PC-9 (cell line): ENCODE results near the gene AGBL4. TPM values are rescaled to one million over a fixed set of nuclear protein-coding genes. Genes with fewer than 3 reads are reported as not detected.

Source experiments
- BruUV-seq: library from RNA; stranded (reverse); fragments of 400-500 nt; replicated peaks from 2 replicates; lab custom pipeline; 2021; lab: Mats Ljungman, UMichigan
- CTCF ChIA-PET: fragments of 300-600 bp; sonication (Branson Sonifier 250); formaldehyde crosslinking; loops from one replicate; lab custom pipeline; 2022; ENCODE audit warnings: antibody characterized with exemption; lab: Charles Lee
- POLR2A ChIA-PET: fragments of 300-600 bp; sonication (Branson Sonifier 250); formaldehyde crosslinking; loops from one replicate; lab custom pipeline; 2022; ENCODE audit warnings: antibody characterized with exemption; ENCODE audit not compliant: unreplicated experiment; lab: Charles Lee
- DNase-seq, 2 experiments: peaks; one replicate each; pipeline versions ENCODE4 v3.0.0 to v3.0.0-alpha.2; 2015 to 2022; ENCODE audit warnings: mixed read lengths in 1 of 2
- H2AFZ ChIP-seq: fragments of 200-600 bp; sonication (generic); 2 replicates; pipeline ENCODE4 v1.8.1; 2017; ENCODE audit warnings: antibody characterized with exemption
- H3F3A ChIP-seq: fragments of 200-600 bp; sonication (generic); 2 replicates; pipeline ENCODE4 v1.8.1; 2017; ENCODE audit warnings: antibody characterized with exemption, mild to moderate bottlenecking, low read depth; ENCODE audit not compliant: insufficient read depth
- H3K27ac ChIP-seq: fragments of 200-600 bp; sonication (generic); 2 replicates; pipeline ENCODE4 v1.6.1; 2016; ENCODE audit warnings: mixed run types
- H3K27me3 ChIP-seq: fragments of 200-600 bp; sonication (generic); 2 replicates; pipeline ENCODE4 v1.6.1; 2016; ENCODE audit warnings: low read depth, mixed run types; ENCODE audit not compliant: insufficient read depth
- H3K36me3 ChIP-seq: fragments of 200-600 bp; sonication (generic); 2 replicates; pipeline ENCODE4 v1.6.1; 2016; ENCODE audit warnings: low read depth, mixed run types
- H3K4me1 ChIP-seq: fragments of 200-600 bp; sonication (generic); replicated peaks from 2 replicates; pipeline ENCODE4 v1.6.1; 2016; ENCODE audit warnings: mixed run types; ENCODE audit not compliant: insufficient read depth
- H3K4me2 ChIP-seq: fragments of 200-600 bp; sonication (generic); 2 replicates; pipeline ENCODE4 v1.6.1; 2017; ENCODE audit warnings: mixed run types
- H3K4me3 ChIP-seq: fragments of 200-600 bp; sonication (generic); 2 replicates; pipeline ENCODE4 v1.6.1; 2016; ENCODE audit warnings: mixed run types
- H3K79me2 ChIP-seq: fragments of 200-600 bp; sonication (generic); 2 replicates; pipeline ENCODE4 v1.6.1; 2017; ENCODE audit warnings: low read depth, mixed run types
- H3K9me2 ChIP-seq: fragments of 200-600 bp; sonication (generic); 2 replicates; pipeline ENCODE4 v1.8.1; 2017; ENCODE audit warnings: mild to moderate bottlenecking; ENCODE audit not compliant: insufficient read depth
- H3K9me3 ChIP-seq: fragments of 200-600 bp; sonication (generic); 2 replicates; pipeline ENCODE4 v1.8.1; 2016; ENCODE audit warnings: low read depth; ENCODE audit not compliant: insufficient read depth
- H4K20me1 ChIP-seq: fragments of 200-600 bp; sonication (generic); 2 replicates; pipeline ENCODE4 v1.8.1; 2017; ENCODE audit not compliant: insufficient read depth
- EZH2 ChIP-seq: fragments of 200-600 bp; sonication (generic); IDR thresholded peaks from 2 replicates; pipeline ENCODE4 v1.8.0; 2017; ENCODE audit warnings: antibody characterized with exemption, low read depth
- intact Hi-C: fragments of 100-400 bp; cut with micrococcal nuclease; formaldehyde crosslinking; loops from one replicate; pipeline ENCODE4 v1.10.0; 2022; ENCODE audit not compliant: unreplicated experiment
- total RNA-seq: library from RNA; stranded (reverse); gene quantifications from 2 replicates; pipeline ENCODE4 v1.2.3, GENCODE V29; 2021
- TF ChIP-seq, protein P1 (sequence below): fragments of 200-600 bp; sonication (generic); conservative IDR thresholded peaks from 2 replicates; pipeline ENCODE4 v1.6.1; 2017; ENCODE audit warnings: mixed run types, antibody characterized with exemption, mild to moderate bottlenecking, moderate library complexity

AGBL4 gene
- total RNA-seq, 1 experiment from 2014 or later: not detected

DNA sequence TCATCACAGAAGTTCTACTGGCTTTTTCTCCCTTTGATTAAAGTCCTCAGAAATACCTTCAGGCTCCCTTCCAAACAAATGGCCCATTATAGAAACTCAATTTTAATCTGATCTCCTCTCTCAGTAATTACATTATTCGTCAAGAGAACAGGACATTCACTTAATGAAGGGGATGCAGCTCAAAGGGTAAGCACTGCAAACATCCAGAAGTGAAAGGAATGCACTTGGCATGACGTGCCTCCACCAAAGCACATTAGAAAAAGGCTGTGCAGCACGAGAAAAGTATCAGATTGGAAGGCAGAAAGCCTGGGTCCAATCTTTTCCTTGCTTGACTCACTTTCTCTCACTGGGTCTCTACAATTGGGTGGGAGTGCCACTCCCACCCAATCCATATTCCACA, 1024.4 kb downstream of the AGBL4 start:
- Histone ChIP-seq H3K36me3 (no peaks in the 10 kb centered on the region), H3K27ac (no peak overlapping the region), H4K20me1 (no peaks in the 10 kb centered on the region), H3K4me3 (no peak overlapping the region), H3K79me2 (no peaks in the 10 kb centered on the region), H3K9me3 (no peaks in the 10 kb centered on the region), H3F3A (no peaks in the 10 kb centered on the region), H3K27me3 (no peaks in the 10 kb centered on the region), H2AFZ (no peak overlapping the region), H3K4me1 (no peaks in the 10 kb centered on the region), H3K4me2 (no peak overlapping the region), H3K9me2 (no peaks in the 10 kb centered on the region)
- TF ChIP-seq, protein P1, sequence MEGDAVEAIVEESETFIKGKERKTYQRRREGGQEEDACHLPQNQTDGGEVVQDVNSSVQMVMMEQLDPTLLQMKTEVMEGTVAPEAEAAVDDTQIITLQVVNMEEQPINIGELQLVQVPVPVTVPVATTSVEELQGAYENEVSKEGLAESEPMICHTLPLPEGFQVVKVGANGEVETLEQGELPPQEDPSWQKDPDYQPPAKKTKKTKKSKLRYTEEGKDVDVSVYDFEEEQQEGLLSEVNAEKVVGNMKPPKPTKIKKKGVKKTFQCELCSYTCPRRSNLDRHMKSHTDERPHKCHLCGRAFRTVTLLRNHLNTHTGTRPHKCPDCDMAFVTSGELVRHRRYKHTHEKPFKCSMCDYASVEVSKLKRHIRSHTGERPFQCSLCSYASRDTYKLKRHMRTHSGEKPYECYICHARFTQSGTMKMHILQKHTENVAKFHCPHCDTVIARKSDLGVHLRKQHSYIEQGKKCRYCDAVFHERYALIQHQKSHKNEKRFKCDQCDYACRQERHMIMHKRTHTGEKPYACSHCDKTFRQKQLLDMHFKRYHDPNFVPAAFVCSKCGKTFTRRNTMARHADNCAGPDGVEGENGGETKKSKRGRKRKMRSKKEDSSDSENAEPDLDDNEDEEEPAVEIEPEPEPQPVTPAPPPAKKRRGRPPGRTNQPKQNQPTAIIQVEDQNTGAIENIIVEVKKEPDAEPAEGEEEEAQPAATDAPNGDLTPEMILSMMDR: no peak
- no peak for TF ChIP-seq EZH2
- ChIA-PET POLR2A (no interaction called here), CTCF (no interaction called here)
- BruUV-seq: no TSS peak
- intact Hi-C loops: no loop called here
- DNase-seq: no peak

DNA sequence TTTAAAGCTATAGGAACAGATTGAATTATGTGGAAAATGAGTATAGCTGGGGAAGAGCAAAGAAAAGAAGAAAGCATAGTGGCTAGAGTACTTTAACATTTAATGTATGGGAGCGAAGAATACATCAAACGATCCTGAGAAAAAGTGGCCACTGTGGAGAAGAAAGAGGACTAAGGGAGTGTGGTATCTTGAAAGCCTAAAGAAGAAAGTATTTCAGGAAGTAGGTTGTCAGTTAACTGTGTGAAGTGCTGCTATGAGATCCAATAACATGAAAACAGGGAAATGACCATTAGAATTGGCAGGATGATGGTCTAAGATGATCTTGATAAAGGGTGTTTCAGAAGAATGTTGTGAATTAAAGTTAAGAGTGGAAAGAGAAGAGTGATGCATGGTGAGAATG, 1027.4 kb downstream of the AGBL4 start:
- Histone ChIP-seq H3K27me3 (no peaks in the 10 kb centered on the region), H3K27ac (no peak overlapping the region), H3F3A (no peaks in the 10 kb centered on the region), H3K4me1 (no peaks in the 10 kb centered on the region), H3K4me2 (no peak overlapping the region), H3K9me2 (no peaks in the 10 kb centered on the region), H4K20me1 (no peaks in the 10 kb centered on the region), H3K36me3 (no peaks in the 10 kb centered on the region), H2AFZ (no peak overlapping the region), H3K79me2 (no peaks in the 10 kb centered on the region), H3K4me3 (no peak overlapping the region), H3K9me3 (no peaks in the 10 kb centered on the region)
- no peak for DNase-seq
- ChIA-PET POLR2A (no interaction called here), CTCF (no interaction called here)
- TF ChIP-seq EZH2: no peak
- TF ChIP-seq, protein P1: no peak
- BruUV-seq: no TSS peak
- intact Hi-C loops: no loop called here

DNA sequence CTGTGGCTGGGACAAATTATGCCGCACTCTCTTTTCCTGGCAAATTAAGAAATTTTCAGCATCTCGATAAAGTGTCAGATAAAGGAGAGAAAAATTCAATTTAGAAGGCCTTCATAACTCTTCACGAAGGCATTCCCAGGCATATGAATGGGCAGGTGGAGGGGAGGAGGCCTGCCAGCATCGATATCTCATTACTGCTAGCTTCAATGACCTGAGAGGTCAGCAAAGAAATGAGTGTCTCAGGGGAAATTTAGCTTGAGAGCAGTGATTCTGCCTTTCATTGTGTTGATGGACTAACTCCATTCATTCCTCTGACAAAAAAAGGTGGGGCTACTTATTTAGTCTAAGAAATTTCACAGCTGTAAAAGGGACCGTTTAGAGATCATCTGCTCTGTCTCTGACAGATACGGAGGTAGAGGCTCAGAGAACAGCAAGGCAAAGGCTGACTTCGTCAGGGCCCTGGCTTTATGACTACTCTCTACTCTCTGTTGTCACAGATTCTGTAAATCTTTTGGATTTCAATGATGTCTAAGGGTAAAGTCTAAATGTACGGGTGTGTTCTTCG, 1035.0 kb downstream of the AGBL4 start:
- no peak overlapping the region for H2AFZ ChIP-seq
- H3K4me1 ChIP-seq: no peaks in the 10 kb centered on the region
- H4K20me1 ChIP-seq: no peaks in the 10 kb centered on the region
- no peaks in the 10 kb centered on the region for H3K36me3 ChIP-seq
- no peak overlapping the region for H3K4me2 ChIP-seq
- TF ChIP-seq EZH2: no peak
- TF ChIP-seq, protein P1: no peak
- no TSS peak for BruUV-seq
- H3F3A ChIP-seq: no peaks in the 10 kb centered on the region
- no peak overlapping the region for H3K27ac ChIP-seq
- intact Hi-C loops: no loop called here
- no peaks in the 10 kb centered on the region for H3K79me2 ChIP-seq
- H3K27me3 ChIP-seq: no peaks in the 10 kb centered on the region
- H3K4me3 ChIP-seq: no peak overlapping the region
- CTCF ChIA-PET: no interaction called here
- no peaks in the 10 kb centered on the region for H3K9me3 ChIP-seq
- H3K9me2 ChIP-seq: no peaks in the 10 kb centered on the region
- DNase-seq: no peak
- POLR2A ChIA-PET: no interaction called here
